ENCODE results near the gene OR6K3. TPM values are rescaled to one million over a fixed set of nuclear protein-coding genes. Genes with fewer than 3 reads are reported as not detected.

Gene OR6K3
- total and polyA plus RNA-seq, 2 of the 8 experiments (the other 6 are each of a cell fraction or from before 2014, with no cell fraction given), result not detected

DNA sequence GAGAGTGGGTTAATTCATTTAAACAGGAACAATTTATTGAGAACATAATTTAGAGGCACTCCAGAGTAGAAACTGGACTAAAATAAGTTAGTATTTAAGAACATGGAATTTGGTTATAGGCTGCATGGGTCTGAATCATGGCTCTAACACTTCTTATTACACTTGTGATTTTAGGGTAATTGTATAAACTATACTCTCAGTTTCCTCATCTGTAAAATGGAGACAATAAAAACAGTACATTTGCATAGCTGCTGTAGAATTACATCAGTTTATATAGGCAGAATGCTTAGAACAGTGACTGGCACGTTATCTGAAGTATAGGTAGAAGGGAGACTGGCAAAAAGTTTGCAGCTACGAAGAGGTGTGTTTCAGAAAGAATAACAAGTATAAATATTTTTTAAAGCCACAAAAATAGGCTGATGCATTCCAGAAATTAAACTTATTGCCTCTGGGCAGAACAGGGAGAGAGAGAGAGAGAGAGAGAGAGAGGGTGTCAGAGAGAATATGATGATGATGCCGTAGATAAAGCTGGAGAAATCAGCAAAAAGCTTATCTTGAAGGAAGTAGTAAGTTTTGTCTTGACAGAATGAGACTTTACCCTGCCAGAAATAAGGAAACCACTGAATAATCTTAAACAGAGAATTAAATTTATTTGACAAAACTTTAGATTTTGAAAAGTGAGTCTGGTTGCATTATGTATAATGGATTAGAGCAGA lies 8.1 kb upstream of the OR6K3 start:
- Histone ChIP-seq H4K5ac (ENCODE audit: insufficient read length, low read depth, low read length) (no peak overlapping the region), H4K91ac (replicated peaks; ENCODE audit: insufficient read length, low read length) (no peak overlapping the region), H3K4me3 (ENCODE audit: extremely low read depth in 1 of 4, insufficient read depth in 2 of 4, low read depth in 3 of 4, low read length in 4 of 4) (no peak overlapping the region), H3K23me2 (ENCODE audit: low read depth, low read length) (no peaks in the 10 kb centered on the region), H3K9me3 (ENCODE audit: insufficient read depth in 2 of 2, low read depth in 1 of 2, low read length in 1 of 2) (no peaks in the 10 kb centered on the region), H2BK120ac (replicated peaks; ENCODE audit: low read depth, low read length) (no peak overlapping the region), H3K14ac (ENCODE audit: insufficient read length) (no peak overlapping the region), H2BK12ac (ENCODE audit: low read depth, low read length) (no peak overlapping the region), H2BK5ac (ENCODE audit: low read depth, low read length) (no peak overlapping the region), H3K56ac (replicated peaks; ENCODE audit: insufficient read length, low read depth, low read length) (no peak overlapping the region), H4K20me1 (replicated peaks in 1 of 2; ENCODE audit: control insufficient read depth in 1 of 2, insufficient read depth in 2 of 2, low read length in 2 of 2) (no peaks in the 10 kb centered on the region), H2BK15ac (ENCODE audit: low read length) (no peak overlapping the region), H3K79me2 (ENCODE audit: control insufficient read depth in 1 of 2, insufficient read depth in 2 of 2, low read length in 2 of 2) (no peaks in the 10 kb centered on the region), H3K23ac (ENCODE audit: insufficient read length) (no peak overlapping the region), H3K4me2 (ENCODE audit: insufficient read depth in 1 of 2, low read depth in 2 of 2, low read length in 2 of 2) (no peak overlapping the region), H3K27ac (ENCODE audit: low read depth, low read length) (no peak overlapping the region), H3K4ac (replicated peaks; ENCODE audit: insufficient read length, low read depth, low read length) (no peak overlapping the region), H2AFZ (ENCODE audit: low read length) (no peak overlapping the region), H2BK20ac (ENCODE audit: low read length) (no peak overlapping the region), H3K4me1 (replicated peaks in 1 of 4; ENCODE audit: control insufficient read depth in 3 of 4, insufficient read depth in 4 of 4, low read length in 3 of 4) (no peaks in the 10 kb centered on the region), H3K9ac (replicated peaks in 1 of 4; ENCODE audit: extremely low read depth in 1 of 4, low read depth in 3 of 4, low read length in 3 of 4) (no peak overlapping the region), H4K8ac (ENCODE audit: extremely low read depth, insufficient read depth, low read length) (no peak overlapping the region), H3K27me3 (replicated peaks in 1 of 4; ENCODE audit: control insufficient read depth in 3 of 4, extremely low read depth in 1 of 4, insufficient read depth in 3 of 4, low read length in 3 of 4) (no peaks in the 10 kb centered on the region), H3K18ac (ENCODE audit: extremely low read depth, low read length) (no peak overlapping the region), H3K36me3 (ENCODE audit: control insufficient read depth in 2 of 4, insufficient read depth in 4 of 4, low read length in 3 of 4) (no peaks in the 10 kb centered on the region), H3K79me1 (ENCODE audit: low read depth, low read length) (no peaks in the 10 kb centered on the region), H2AK5ac (ENCODE audit: low read depth, low read length) (no peak overlapping the region)
- no peak for FAIRE-seq
- POLR2A ChIA-PET (ENCODE audit: partially characterized antibody), result no interaction called here
- TF ChIP-seq USF2 (IDR thresholded peaks at IDR 0.05; ENCODE audit: low read length) (no peak), POLR2A (IDR thresholded peaks at IDR 0.05; ENCODE audit: control extremely low read depth in 1 of 2, low read depth in 2 of 2, low read length in 2 of 2) (no peak), ASH2L (IDR thresholded peaks at IDR 0.05; ENCODE audit: low read length) (no peak), RFX5 (IDR thresholded peaks at IDR 0.05; ENCODE audit: borderline replicate concordance, low read depth, low read length) (no peak)
- CTCF ChIA-PET (ENCODE audit: partially characterized antibody), result interaction anchor here (0.6 to 1.2 kb wide), 4 partner anchors 16 to 345 kb away, joined by 3 to 5 read pairs (median 3); no protein-coding TSS in a partner anchor
- WGBS, 2 experiments (ENCODE audit: extremely low coverage in 1 of 2, insufficient coverage in 1 of 2, insufficient read length in 1 of 2, insufficient replicate concordance in 2 of 2, low coverage in 1 of 2, low lambda C conversion rate in 2 of 2, missing lambda C conversion rate in 1 of 2), result 81% methylated on average over 3 of the region's 3 CpGs; no CpG with 5 or more reads in 1 of the 2 experiments
- DNase-seq (ENCODE audit: low read depth in 1 of 2, low spot score in 2 of 2), result no peak
